NCI-H2081 (cell line): Measurements from ENCODE around the gene MICU1.
"Not testable (repeated sequence)": the region's sequence is repeated elsewhere in the genome, so short reads cannot be mapped to it uniquely, and the experiment has no call there.

Source experiments
- DNase-seq, 2 experiments: peaks; one replicate each; lab custom pipeline; 2025; lab: John Stamatoyannopoulos, UW

MICU1 gene

GRCh38 chr10:72326665-72327603 is 298.9 kb downstream of the MICU1 start:
- DNase-seq = not testable (repeated sequence)

- peak; percentile 77 to 93 for DNase-seq
Observed at GRCh38 chr10:72325243-72326175, 300.4 kb downstream of the MICU1 start.

- DNase-seq = no peak
Observed at GRCh38 chr10:72323771-72324191, 302.1 kb downstream of the MICU1 start.

DNA sequence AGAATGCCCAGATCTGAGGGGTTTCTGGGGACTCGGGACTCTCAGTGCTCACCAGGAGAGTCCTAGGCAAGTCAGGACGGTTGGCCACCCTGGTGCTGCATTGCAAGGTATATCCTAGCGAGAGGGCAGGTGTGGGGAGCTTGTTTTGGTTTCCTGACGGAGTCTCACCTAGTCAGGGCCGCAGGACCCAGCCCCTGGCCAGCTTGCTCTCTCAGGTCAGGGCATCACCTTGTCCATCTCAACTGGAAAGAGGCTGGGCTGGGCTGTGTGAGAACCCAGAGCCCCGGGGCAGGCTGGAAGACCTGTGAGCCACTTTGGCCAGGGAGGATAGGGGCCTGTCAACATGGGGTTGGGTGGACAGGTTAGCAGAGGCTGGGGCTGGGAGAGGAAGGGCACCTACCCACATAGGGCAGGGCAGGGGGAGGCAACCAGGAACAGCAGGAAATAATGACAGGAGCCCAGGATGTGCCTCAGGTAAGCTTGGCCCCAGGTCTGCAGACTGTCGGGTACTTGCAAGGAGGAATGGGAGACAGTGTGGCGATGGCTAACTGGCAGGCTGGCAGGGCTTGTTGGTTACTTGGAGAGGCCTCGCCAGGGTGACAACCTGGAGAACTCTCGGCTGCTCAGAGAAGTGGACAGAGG is 302.6 kb downstream of the MICU1 start:
- DNase-seq = no peak

DNA sequence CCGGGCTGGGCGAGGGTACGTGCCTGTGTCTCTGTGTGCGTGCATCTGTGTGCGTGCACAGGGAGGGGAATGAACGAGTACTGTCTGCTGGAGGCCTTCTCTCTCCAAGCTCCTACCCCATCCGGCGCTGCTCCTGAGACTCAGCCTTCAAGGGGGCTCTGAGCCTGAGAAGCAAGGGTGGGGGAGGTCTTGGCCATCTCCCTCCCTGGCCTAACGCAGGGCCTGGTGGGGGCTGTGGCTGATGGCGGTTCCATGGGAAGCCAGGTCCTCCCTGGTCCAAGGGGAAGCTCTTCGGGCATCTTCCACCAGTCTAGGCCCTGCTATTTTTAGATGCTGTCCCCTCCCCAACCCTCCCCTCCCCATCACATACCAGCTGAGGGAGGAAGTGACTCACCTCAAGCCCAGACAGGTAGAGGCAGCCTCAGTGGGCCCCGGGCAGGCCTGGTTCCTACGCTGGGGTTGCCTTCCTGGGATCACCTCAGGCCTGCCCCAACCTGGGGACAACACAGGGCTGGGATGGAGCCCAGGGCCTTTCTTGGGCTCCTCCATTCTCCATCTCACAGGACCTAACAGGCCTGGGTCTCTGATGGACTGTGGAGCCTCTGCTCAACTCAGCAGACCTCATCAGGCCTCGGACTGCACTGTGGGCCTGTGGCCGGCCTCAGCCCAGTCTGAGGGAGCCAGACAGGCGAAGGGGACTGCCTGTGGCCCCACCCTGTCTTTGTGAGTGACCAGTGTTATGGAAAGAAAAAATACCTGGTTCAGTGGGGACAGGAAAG is 303.4 kb downstream of the MICU1 start:
- DNase-seq = no peak

DNA sequence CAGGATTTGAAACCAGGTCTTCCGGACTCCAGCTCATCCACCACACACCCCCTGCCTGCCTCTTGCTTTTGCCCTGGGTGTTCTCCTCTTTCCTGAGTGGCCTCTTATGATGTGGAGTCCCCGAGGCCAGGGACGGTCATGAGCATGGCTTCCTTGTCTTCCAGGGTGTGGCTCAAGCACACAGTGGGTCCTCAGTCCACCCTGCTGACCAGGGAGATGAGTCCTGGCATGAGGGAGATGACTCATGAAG is 303.9 kb downstream of the MICU1 start:
- DNase-seq = no peak

DNA sequence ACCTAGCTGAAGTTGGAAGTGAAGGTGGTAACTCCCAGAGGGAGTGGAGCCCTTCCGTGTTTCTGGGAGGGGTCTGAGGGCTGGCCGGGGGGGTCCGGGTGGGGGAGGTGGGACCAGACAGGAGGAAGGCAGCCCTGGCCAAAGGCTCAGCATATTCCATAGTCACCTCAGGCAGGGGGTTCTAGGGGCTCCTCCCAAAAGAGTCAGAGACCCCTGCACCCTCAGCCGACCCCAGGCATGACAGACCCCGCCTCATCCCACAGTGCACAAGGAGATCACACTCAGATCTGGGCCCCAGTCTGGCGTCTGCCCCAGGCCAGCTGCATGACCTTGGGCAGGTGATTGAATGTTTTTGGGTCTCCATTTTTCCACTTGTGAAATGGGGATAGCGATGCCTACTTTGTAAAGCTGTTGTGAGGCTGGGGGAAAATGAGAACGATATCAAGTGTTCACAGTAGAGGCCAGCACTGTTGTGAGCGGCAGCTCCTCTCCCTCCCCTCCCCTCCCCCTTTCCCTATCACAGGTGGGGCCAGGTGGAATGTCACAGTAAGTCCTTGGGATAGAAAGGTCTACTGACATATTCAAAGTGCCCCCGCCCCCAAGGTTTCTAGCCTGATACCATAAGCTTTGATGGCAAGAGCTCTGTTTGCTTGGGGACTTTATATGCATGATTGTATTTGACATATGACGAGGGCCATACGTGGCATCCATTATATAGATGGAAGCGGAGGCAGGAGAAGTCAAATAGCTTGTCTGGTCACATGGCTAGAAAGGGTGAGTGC is 304.4 kb downstream of the MICU1 start:
- DNase-seq = no peak

GRCh38 chr10:72320676-72321247 is 305.1 kb downstream of the MICU1 start:
- DNase-seq = peak; percentile 14 to 38

- DNase-seq = peak; percentile 85 to 89
Observed at GRCh38 chr10:72319416-72320254, 306.2 kb downstream of the MICU1 start.

DNA sequence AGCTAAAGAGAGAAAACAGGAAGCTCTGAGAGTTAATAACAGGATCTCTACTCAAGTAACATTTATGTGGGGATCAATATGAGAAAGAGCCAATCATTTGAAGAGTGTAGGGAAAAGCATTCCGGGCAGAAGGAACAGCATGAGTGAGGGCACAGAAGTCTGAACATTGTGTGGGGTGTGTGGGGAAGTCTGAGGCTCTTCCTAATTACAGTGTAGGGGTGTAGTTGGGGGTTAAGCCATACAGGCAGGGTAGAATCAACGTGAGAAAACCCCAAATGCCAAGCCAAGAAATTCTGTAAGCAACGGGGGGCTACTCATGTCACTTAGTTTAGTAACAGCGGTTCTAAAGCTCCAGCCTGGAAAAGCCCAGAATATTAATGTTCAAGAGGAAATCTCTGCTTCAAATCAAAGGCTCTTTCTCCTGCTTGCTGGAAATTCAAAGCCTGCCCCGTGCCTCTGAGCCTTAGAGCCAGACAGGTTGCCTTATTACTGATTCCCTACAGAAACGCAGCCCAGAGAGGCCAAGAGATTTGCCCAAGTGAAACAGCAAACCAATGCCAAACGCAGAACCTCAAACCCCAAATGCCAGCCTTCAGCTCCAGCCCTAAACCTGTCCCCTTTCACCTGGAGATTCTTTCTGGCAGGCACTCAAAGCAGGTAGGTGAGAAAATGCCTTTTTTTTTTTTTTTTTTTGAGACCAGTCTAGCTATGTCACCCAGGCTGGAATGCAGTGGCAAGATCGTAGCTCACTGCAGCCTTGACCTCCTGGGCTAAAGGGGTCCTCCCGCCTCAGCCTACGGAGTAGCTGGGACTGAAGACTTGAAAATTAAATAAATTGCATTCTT is 307.2 kb downstream of the MICU1 start:
- DNase-seq = no peak
